DND-41 (cell line): ENCODE results near the gene HAUS7.

Experiments used
- ATAC-seq: fragments of 200-7000 bp; cut with Tn5 transposase; 3 replicates; pipeline ENCODE4 v1.9.1; 2021; ENCODE audit warnings: low read depth; ENCODE audit not compliant: insufficient read depth
- DNase-seq: peaks from one replicate; pipeline ENCODE4 v3.0.0-alpha.2; 2020
- H2AFZ ChIP-seq: 2 replicates; pipeline ENCODE4 v1.6.0; 2012; ENCODE audit warnings: low read depth, low read length
- H3K27ac ChIP-seq: 2 replicates; pipeline ENCODE4 v1.5.1; 2012; ENCODE audit warnings: low read length, inconsistent platforms
- H3K27me3 ChIP-seq: fragments of 200-600 bp; sonication (generic); 2 replicates; pipeline ENCODE4 v1.6.0; 2012; ENCODE audit warnings: low read length, mild to moderate bottlenecking, inconsistent platforms; ENCODE audit not compliant: insufficient read depth, poor library complexity
- H3K36me3 ChIP-seq: 2 replicates; pipeline ENCODE4 v1.5.1; 2012; ENCODE audit warnings: low read length, inconsistent platforms; ENCODE audit not compliant: insufficient read depth
- H3K4me1 ChIP-seq: 2 replicates; pipeline ENCODE4 v1.5.1; 2012; ENCODE audit warnings: mild to moderate bottlenecking, low read length; ENCODE audit not compliant: insufficient read depth
- H3K4me2 ChIP-seq: 2 replicates; pipeline ENCODE4 v1.6.0; 2012; ENCODE audit warnings: mild to moderate bottlenecking, moderate library complexity, low read length, inconsistent platforms; ENCODE audit not compliant: insufficient read depth
- H3K4me3 ChIP-seq, 2 experiments: fragments of 200-600 bp in 1 of 2; shearing (Covaris generic) in 1 of 2; 2 replicates each; pipeline ENCODE4 v1.5.1; 2012 to 2016; ENCODE audit warnings: inconsistent platforms in 2 of 2, low read length in 2 of 2, mild to moderate bottlenecking in 2 of 2, low read depth in 1 of 2, moderate library complexity in 1 of 2
- H3K79me2 ChIP-seq: 2 replicates; pipeline ENCODE4 v1.6.0; 2012; ENCODE audit warnings: low read length, inconsistent platforms; ENCODE audit not compliant: insufficient read depth
- H3K9ac ChIP-seq: 2 replicates; pipeline ENCODE4 v1.6.0; 2012; ENCODE audit warnings: low read depth, mild to moderate bottlenecking, inconsistent platforms, low read length, moderate library complexity
- H3K9me3 ChIP-seq: 2 replicates; pipeline ENCODE4 v1.5.1; 2012; ENCODE audit warnings: low read length, moderate library complexity, mild to moderate bottlenecking, inconsistent platforms; ENCODE audit not compliant: insufficient read depth, severe bottlenecking
- H4K20me1 ChIP-seq: 2 replicates; pipeline ENCODE4 v1.6.0; 2012; ENCODE audit warnings: low read length; ENCODE audit not compliant: insufficient read depth
- CTCF ChIP-seq: IDR thresholded peaks from 2 replicates; pipeline ENCODE4 v1.5.1; 2012; ENCODE audit warnings: borderline replicate concordance, low read length, moderate library complexity, mild to moderate bottlenecking; ENCODE audit not compliant: poor library complexity, severe bottlenecking; ENCODE audit errors: extremely low read depth
- EZH2 ChIP-seq: IDR thresholded peaks from 3 replicates; pipeline ENCODE4 v1.6.1; 2012; ENCODE audit warnings: borderline replicate concordance, low read depth, mild to moderate bottlenecking, moderate library complexity, low read length, inconsistent platforms; ENCODE audit not compliant: severe bottlenecking

Gene HAUS7

GRCh38 chrX:153454901-153455550 is 15.3 kb downstream of the HAUS7 start:
- Histone ChIP-seq H3K36me3 (peaks cover 36% of the 10 kb centered on the region), H2AFZ (no peak overlapping the region), H3K79me2 (no peaks in the 10 kb centered on the region), H3K27me3 (no peaks in the 10 kb centered on the region), H3K9ac (no peak overlapping the region), H4K20me1 (no peaks in the 10 kb centered on the region), H3K4me3 (no peak overlapping the region), H3K4me1 (no peaks in the 10 kb centered on the region), H3K4me2 (no peak overlapping the region), H3K27ac (no peak overlapping the region), H3K9me3 (no peaks in the 10 kb centered on the region)
- no peak for DNase-seq
- no peak for TF ChIP-seq CTCF
- TF ChIP-seq EZH2: no peak
- no peak for ATAC-seq

GRCh38 chrX:153450949-153451277 is 19.5 kb downstream of the HAUS7 start:
- Histone ChIP-seq H4K20me1 (no peaks in the 10 kb centered on the region), H3K79me2 (no peaks in the 10 kb centered on the region), H3K27ac (no peak overlapping the region), H2AFZ (no peak overlapping the region), H3K36me3 (peaks cover 23% of the 10 kb centered on the region), H3K4me1 (no peaks in the 10 kb centered on the region), H3K4me2 (no peak overlapping the region), H3K4me3 (no peak overlapping the region), H3K27me3 (no peaks in the 10 kb centered on the region), H3K9ac (no peak overlapping the region), H3K9me3 (no peaks in the 10 kb centered on the region)
- no peak for DNase-seq
- no peak for ATAC-seq
- TF ChIP-seq CTCF (no peak), EZH2 (no peak)

- TF ChIP-seq EZH2 (no peak), CTCF (no peak)
- ATAC-seq (no peak), DNase-seq (no peak)
- Histone ChIP-seq H3K36me3 (peaks cover 20% of the 10 kb centered on the region), H3K27me3 (no peaks in the 10 kb centered on the region), H3K4me2 (no peak overlapping the region), H3K27ac (no peak overlapping the region), H3K4me1 (no peaks in the 10 kb centered on the region), H3K4me3 (no peak overlapping the region), H2AFZ (no peak overlapping the region), H3K9me3 (no peaks in the 10 kb centered on the region), H3K79me2 (no peaks in the 10 kb centered on the region), H4K20me1 (no peaks in the 10 kb centered on the region), H3K9ac (no peak overlapping the region)
These were observed 20.0 kb downstream of the HAUS7 start for GRCh38 chrX:153450114-153450948.
